WERI-Rb-1 (cell line): Measurements from ENCODE around the gene MEMO1.

Source experiments
- DNase-seq: peaks from one replicate; pipeline ENCODE4 v3.0.0-alpha.2; 2020
- H3K27ac ChIP-seq: fragments of 250-450 bp; sonication (Bioruptor Pico); 2 replicates; pipeline ENCODE4 v1.5.1; 2020; ENCODE audit warnings: mild to moderate bottlenecking, moderate library complexity
- H3K27me3 ChIP-seq: fragments of 250-450 bp; sonication (Bioruptor Pico); 2 replicates; pipeline ENCODE4 v1.5.1; 2021; ENCODE audit warnings: mild to moderate bottlenecking, low read depth, moderate library complexity; ENCODE audit not compliant: insufficient read depth, severe bottlenecking
- H3K36me3 ChIP-seq: fragments of 250-450 bp; sonication (Bioruptor Pico); 2 replicates; pipeline ENCODE4 v1.5.1; 2020; ENCODE audit warnings: mild to moderate bottlenecking, moderate library complexity
- H3K4me3 ChIP-seq: 2 replicates; pipeline ENCODE4 v1.5.1; 2011; ENCODE audit warnings: low read depth, mild to moderate bottlenecking, control low read depth, low read length
- H3K9me3 ChIP-seq: fragments of 250-450 bp; sonication (Bioruptor Pico); 2 replicates; pipeline ENCODE4 v1.5.1; 2021; ENCODE audit warnings: mild to moderate bottlenecking, moderate library complexity; ENCODE audit not compliant: severe bottlenecking
- CTCF ChIP-seq: IDR thresholded peaks from 2 replicates; pipeline ENCODE4 v1.5.1; 2011; ENCODE audit warnings: low read depth, mild to moderate bottlenecking, control low read depth, inconsistent platforms, low read length

The MEMO1 gene

GRCh38 chr2:32002406-32002805 lies 8.4 kb downstream of the MEMO1 start:
- H3K36me3 ChIP-seq, result peaks cover 5% of the 10 kb centered on the region; the same call in 1 of the 2 replicates
- no peaks in the 10 kb centered on the region for H3K9me3 ChIP-seq
- no peak for DNase-seq
- no peak overlapping the region for H3K27ac ChIP-seq
- H3K27me3 ChIP-seq, result no peaks in the 10 kb centered on the region
- H3K4me3 ChIP-seq, result no peak overlapping the region
- no peak for TF ChIP-seq CTCF

- Histone ChIP-seq H3K4me3 (no peak overlapping the region), H3K9me3 (no peaks in the 10 kb centered on the region), H3K27me3 (no peaks in the 10 kb centered on the region), H3K27ac (no peak overlapping the region), H3K36me3 (no peaks in the 10 kb centered on the region)
- no peak for DNase-seq
- no peak for TF ChIP-seq CTCF
Measured at GRCh38 chr2:31999438-31999837, 11.4 kb downstream of the MEMO1 start.

GRCh38 chr2:31998731-31999383 lies 12.0 kb downstream of the MEMO1 start:
- H3K27ac ChIP-seq, result no peak overlapping the region
- H3K4me3 ChIP-seq, result no peak overlapping the region
- no peak for TF ChIP-seq CTCF

GRCh38 chr2:31997653-31998052 lies 13.2 kb downstream of the MEMO1 start:
- Histone ChIP-seq H3K27ac (no peak overlapping the region), H3K36me3 (no peaks in the 10 kb centered on the region), H3K9me3 (no peaks in the 10 kb centered on the region), H3K4me3 (no peak overlapping the region), H3K27me3 (no peaks in the 10 kb centered on the region)
- no peak for DNase-seq
- TF ChIP-seq CTCF, result no peak

More at GRCh38 chr2:31998731-31999383, 12.0 kb downstream of the MEMO1 start:
- H3K27me3 ChIP-seq, result no peaks in the 10 kb centered on the region
- DNase-seq, result no peak
- no peaks in the 10 kb centered on the region for H3K9me3 ChIP-seq
- H3K36me3 ChIP-seq, result no peaks in the 10 kb centered on the region

- no peak overlapping the region for H3K27ac ChIP-seq
- H3K36me3 ChIP-seq, result no peaks in the 10 kb centered on the region
- DNase-seq, result no peak
- H3K27me3 ChIP-seq, result no peaks in the 10 kb centered on the region
- no peaks in the 10 kb centered on the region for H3K9me3 ChIP-seq
- H3K4me3 ChIP-seq, result no peak overlapping the region
- no peak for TF ChIP-seq CTCF
Measured at GRCh38 chr2:31996571-31997150, 14.1 kb downstream of the MEMO1 start.

GRCh38 chr2:31992934-31993333 lies 17.9 kb downstream of the MEMO1 start:
- Histone ChIP-seq H3K9me3 (no peaks in the 10 kb centered on the region), H3K27ac (no peak overlapping the region), H3K4me3 (no peak overlapping the region), H3K27me3 (no peaks in the 10 kb centered on the region), H3K36me3 (no peaks in the 10 kb centered on the region)
- no peak for DNase-seq
- TF ChIP-seq CTCF, result no peak
